Activated B cell treated with CpG ODN at 0.5 μM for 24 hours (primary cell): ENCODE results near the gene LCMT2. TPM values are rescaled to one million over a fixed set of nuclear protein-coding genes. Genes with fewer than 3 reads are reported as not detected.

Experiments used
- ATAC-seq: fragments of 200-7000 bp; cut with Tn5 transposase; one replicate; pipeline ENCODE4 v1.10.0; 2021; ENCODE audit warnings: low read depth, mild to moderate bottlenecking, moderate library complexity
- CTCF ChIA-PET: fragments of 350-600 bp; sonication (Branson Sonifier 250); formaldehyde crosslinking; loops from one replicate; lab custom pipeline; 2021; ENCODE audit warnings: antibody characterized with exemption; lab: Charles Lee
- POLR2A ChIA-PET: fragments of 350-600 bp; sonication (Branson Sonifier 250); formaldehyde crosslinking; loops from one replicate; lab custom pipeline; 2021; ENCODE audit warnings: antibody characterized with exemption; lab: Charles Lee
- DNase-seq: peaks from one replicate; pipeline ENCODE4 v3.0.0; 2022
- H3K27ac Mint-ChIP-seq: one replicate; pipeline ENCODE4 v1.8.0; 2020; ENCODE audit warnings: mixed read lengths
- H3K27me3 Mint-ChIP-seq: one replicate; pipeline ENCODE4 v1.8.0; 2021; ENCODE audit warnings: mixed read lengths
- H3K36me3 Mint-ChIP-seq: one replicate; pipeline ENCODE4 v1.8.0; 2021; ENCODE audit warnings: low read depth, mixed read lengths
- H3K4me1 Mint-ChIP-seq: one replicate; pipeline ENCODE4 v1.8.0; 2021; ENCODE audit warnings: mixed read lengths
- H3K4me3 Mint-ChIP-seq: one replicate; pipeline ENCODE4 v1.8.0; 2020; ENCODE audit warnings: mild to moderate bottlenecking, mixed read lengths
- H3K9me3 Mint-ChIP-seq: one replicate; pipeline ENCODE4 v1.8.0; 2020; ENCODE audit warnings: mixed read lengths
- CTCF ChIP-seq: fragments of 200-600 bp; IDR thresholded peaks from one replicate; pipeline ENCODE4 v1.8.0; 2022; ENCODE audit warnings: antibody characterized with exemption, mild to moderate bottlenecking
- intact Hi-C: fragments of 100-400 bp; cut with micrococcal nuclease; formaldehyde crosslinking; loops from one replicate; pipeline ENCODE4 v1.15.1; 2024
- total RNA-seq: library from RNA; stranded (reverse); gene quantifications from 2 replicates; pipeline ENCODE4 v1.2.3, GENCODE V29; 2022

LCMT2 gene
- total RNA-seq, 1 donor from 2014 or later, result 17.1 TPM

- ChIA-PET POLR2A (no interaction called here), CTCF (no interaction called here)
- H3K4me3 Mint-ChIP-seq, result no peak overlapping the region
- no peaks in the 10 kb centered on the region for H3K36me3 Mint-ChIP-seq
- no peak overlapping the region for H3K27ac Mint-ChIP-seq
- intact Hi-C loops, result no loop called here
- H3K4me1 Mint-ChIP-seq, result no peaks in the 10 kb centered on the region
- H3K9me3 Mint-ChIP-seq, result no peaks in the 10 kb centered on the region
- ATAC-seq, result no peak
- TF ChIP-seq CTCF, result no peak
- no peak for DNase-seq
- peaks cover 15% of the 10 kb centered on the region for H3K27me3 Mint-ChIP-seq
Measured at GRCh38 chr15:43316016-43316970, 14.1 kb downstream of the LCMT2 start.

- Mint-ChIP-seq H3K36me3 (no peaks in the 10 kb centered on the region), H3K27me3 (peaks cover 26% of the 10 kb centered on the region), H3K4me1 (no peaks in the 10 kb centered on the region), H3K4me3 (no peak overlapping the region), H3K9me3 (no peaks in the 10 kb centered on the region), H3K27ac (no peak overlapping the region)
- no peak for DNase-seq
- ChIA-PET POLR2A (no interaction called here), CTCF (no interaction called here)
- intact Hi-C loops, result no loop called here
- TF ChIP-seq CTCF, result no peak
- ATAC-seq, result no peak
Measured at GRCh38 chr15:43314171-43314570, 16.2 kb downstream of the LCMT2 start.

GRCh38 chr15:43312378-43312777 is 18.0 kb downstream of the LCMT2 start:
- DNase-seq, result no peak
- ChIA-PET CTCF (no interaction called here), POLR2A (no interaction called here)
- H3K27me3 Mint-ChIP-seq, result peaks cover 37% of the 10 kb centered on the region
- no peaks in the 10 kb centered on the region for H3K9me3 Mint-ChIP-seq
- intact Hi-C loops, result no loop called here
- no peak for TF ChIP-seq CTCF
- no peaks in the 10 kb centered on the region for H3K4me1 Mint-ChIP-seq
- no peak overlapping the region for H3K27ac Mint-ChIP-seq
- no peak overlapping the region for H3K4me3 Mint-ChIP-seq
- no peak for ATAC-seq
- no peaks in the 10 kb centered on the region for H3K36me3 Mint-ChIP-seq

GRCh38 chr15:43302205-43302817 is 28.1 kb downstream of the LCMT2 start, which contains the start of gene TGM7:
TSS of gene TGM7 (minus strand) at chr15:43302255.
- no peaks in the 10 kb centered on the region for H3K9me3 Mint-ChIP-seq
- H3K4me1 Mint-ChIP-seq, result no peaks in the 10 kb centered on the region
- ChIA-PET POLR2A (no interaction called here), CTCF (no interaction called here)
- ATAC-seq (no peak), DNase-seq (no peak)
- no peak within 1 kb of the TSS for H3K27ac Mint-ChIP-seq
- no peak within 1 kb of the TSS for H3K4me3 Mint-ChIP-seq
- no peak for TF ChIP-seq CTCF
- H3K27me3 Mint-ChIP-seq, result peaks cover 33% of the 10 kb centered on the region
- H3K36me3 Mint-ChIP-seq, result no peaks in the 10 kb centered on the region
- intact Hi-C loops, result no loop called here

- Mint-ChIP-seq H3K27ac (no peak overlapping the region), H3K27me3 (peaks cover 31% of the 10 kb centered on the region), H3K36me3 (no peaks in the 10 kb centered on the region), H3K4me3 (no peak overlapping the region), H3K9me3 (no peaks in the 10 kb centered on the region), H3K4me1 (no peaks in the 10 kb centered on the region)
- no peak for TF ChIP-seq CTCF
- no peak for DNase-seq
- no peak for ATAC-seq
- CTCF ChIA-PET, result no interaction called here
- POLR2A ChIA-PET, result no interaction called here
- intact Hi-C loops, result no loop called here
Measured at GRCh38 chr15:43299884-43300283, 30.5 kb downstream of the LCMT2 start.
